Hypothalamus (tissue), 51 donors: ENCODE data around the gene CTDSPL.
A peak's percentile ranks its signal among the peaks of the same experiment; 100 is the strongest.
"Not testable (repeated sequence)": the region's sequence is repeated elsewhere in the genome, so short reads cannot be mapped to it uniquely, and the experiment has no call there.

Experiments used
- DNase-seq, 51 donors: peaks; one replicate each; lab custom pipeline; 2025; lab: John Stamatoyannopoulos, UW

Gene CTDSPL

GRCh38 chr3:37861620-37862041 lies at the start of gene CTDSPL:
Gene CTDSPL (plus strand): TSS chr3:37861880. CDS start chr3:37862200, 320 bp downstream.
- peak in 31 of 51 donors; percentile 16 to 68 (median 40) for DNase-seq

- peak in 2 of 51 donors; percentile 4 to 5 for DNase-seq
These were observed 49.2 kb upstream of the CTDSPL start for GRCh38 chr3:37812499-37812896.

GRCh38 chr3:37813403-37813802 lies 48.3 kb upstream of the CTDSPL start:
- no peak for DNase-seq

- no peak for DNase-seq
These were observed 47.1 kb upstream of the CTDSPL start for GRCh38 chr3:37814547-37814946.

GRCh38 chr3:37815156-37815555 lies 46.5 kb upstream of the CTDSPL start:
- DNase-seq, result not testable (repeated sequence)

- no peak for DNase-seq
These were observed 45.4 kb upstream of the CTDSPL start for GRCh38 chr3:37816271-37816670.

GRCh38 chr3:37819591-37819990 lies 42.1 kb upstream of the CTDSPL start:
- DNase-seq, result no peak

- DNase-seq, result no peak
These were observed 41.4 kb upstream of the CTDSPL start for GRCh38 chr3:37820286-37820685.

GRCh38 chr3:37823189-37823588 lies 38.5 kb upstream of the CTDSPL start:
- DNase-seq, result no peak

- no peak for DNase-seq
These were observed 37.4 kb upstream of the CTDSPL start for GRCh38 chr3:37824090-37824953.

- DNase-seq, result no peak
These were observed 36.7 kb upstream of the CTDSPL start for GRCh38 chr3:37824954-37825328.

- DNase-seq, result no peak
These were observed 35.8 kb upstream of the CTDSPL start for GRCh38 chr3:37825744-37826400.

GRCh38 chr3:37826502-37826901 lies 35.2 kb upstream of the CTDSPL start:
- DNase-seq, result no peak

- no peak for DNase-seq
These were observed 34.7 kb upstream of the CTDSPL start for GRCh38 chr3:37826933-37827332.

GRCh38 chr3:37832480-37832879 lies 29.2 kb upstream of the CTDSPL start:
- DNase-seq, result no peak

- DNase-seq, result no peak
These were observed 28.1 kb upstream of the CTDSPL start for GRCh38 chr3:37833302-37834186.

GRCh38 chr3:37836589-37836988 lies 25.1 kb upstream of the CTDSPL start:
- no peak for DNase-seq

- DNase-seq, result no peak
These were observed 14.0 kb upstream of the CTDSPL start for GRCh38 chr3:37847689-37848088.

- DNase-seq, result no peak
These were observed 12.3 kb upstream of the CTDSPL start for GRCh38 chr3:37849146-37849923.

GRCh38 chr3:37852097-37852496 lies 9.6 kb upstream of the CTDSPL start:
- no peak for DNase-seq
